ENCODE data around the gene SLC26A8. TPM values are rescaled to one million over a fixed set of nuclear protein-coding genes. Genes with fewer than 3 reads are reported as not detected.

The SLC26A8 gene
- total and polyA plus RNA-seq, 2 experiments from 2014 or later: 0.89 to 2.9 TPM

GRCh38 chr6:36040958-36041357 is 16.5 kb upstream of the SLC26A8 start:
- peaks cover 26% of the 10 kb centered on the region for H4K20me1 ChIP-seq (replicated peaks; ENCODE audit: insufficient read depth)
- no peak for DNase-seq (ENCODE audit: low spot score)
- H3K9me2 ChIP-seq (ENCODE audit: insufficient read depth): no peaks in the 10 kb centered on the region
- Mint-ChIP-seq H3K4me3 (no peak overlapping the region), H3K27ac (no peak overlapping the region), H3K4me1 (peaks cover 5% of the 10 kb centered on the region; the same call in 1 of the 3 replicates), H3K9me3 (no peaks in the 10 kb centered on the region), H3K27me3 (ENCODE audit: insufficient read depth, low read depth, poor library complexity) (no peaks in the 10 kb centered on the region), H3K36me3 (ENCODE audit: low read depth) (peaks cover 4% of the 10 kb centered on the region; the same call in 1 of the 3 replicates)
- no peak overlapping the region for H3K4me2 ChIP-seq
- H3K27ac ChIP-seq (ENCODE audit: low read depth): no peak overlapping the region
- H3K79me2 ChIP-seq (replicated peaks; ENCODE audit: insufficient read depth): peaks cover 100% of the 10 kb centered on the region
- no peak for TF ChIP-seq NANOG (IDR thresholded peaks at IDR 0.05; ENCODE audit: borderline replicate concordance)
- no peak for TF ChIP-seq ZNF114 (CRISPR knock-in tag; IDR thresholded peaks at IDR 0.05)
- no peak for TF ChIP-seq POLR2AphosphoS5 (IDR thresholded peaks at IDR 0.05; ENCODE audit: low read depth)
- no peak for TF ChIP-seq REST (IDR thresholded peaks at IDR 0.05; ENCODE audit: unreplicated experiment)
- TF ChIP-seq ZNF462 (CRISPR knock-in tag; IDR thresholded peaks at IDR 0.05): no peak
- no peak for TF ChIP-seq CREB1 (CRISPR knock-in tag; IDR thresholded peaks at IDR 0.05; ENCODE audit: low read depth)
- TF ChIP-seq ZNF331 (CRISPR knock-in tag; IDR thresholded peaks at IDR 0.05; ENCODE audit: low read depth): no peak
- TF ChIP-seq JUNB (IDR thresholded peaks at IDR 0.05; ENCODE audit: unreplicated experiment): no peak
- TF ChIP-seq EZH2phosphoT487 (IDR thresholded peaks at IDR 0.05; ENCODE audit: unreplicated experiment): no peak
- no peak for TF ChIP-seq EZH2 (IDR thresholded peaks at IDR 0.05; ENCODE audit: low read depth, unreplicated experiment)
- no peak for TF ChIP-seq STAT1 (IDR thresholded peaks at IDR 0.05; ENCODE audit: unreplicated experiment)
- TF ChIP-seq, protein P1, sequence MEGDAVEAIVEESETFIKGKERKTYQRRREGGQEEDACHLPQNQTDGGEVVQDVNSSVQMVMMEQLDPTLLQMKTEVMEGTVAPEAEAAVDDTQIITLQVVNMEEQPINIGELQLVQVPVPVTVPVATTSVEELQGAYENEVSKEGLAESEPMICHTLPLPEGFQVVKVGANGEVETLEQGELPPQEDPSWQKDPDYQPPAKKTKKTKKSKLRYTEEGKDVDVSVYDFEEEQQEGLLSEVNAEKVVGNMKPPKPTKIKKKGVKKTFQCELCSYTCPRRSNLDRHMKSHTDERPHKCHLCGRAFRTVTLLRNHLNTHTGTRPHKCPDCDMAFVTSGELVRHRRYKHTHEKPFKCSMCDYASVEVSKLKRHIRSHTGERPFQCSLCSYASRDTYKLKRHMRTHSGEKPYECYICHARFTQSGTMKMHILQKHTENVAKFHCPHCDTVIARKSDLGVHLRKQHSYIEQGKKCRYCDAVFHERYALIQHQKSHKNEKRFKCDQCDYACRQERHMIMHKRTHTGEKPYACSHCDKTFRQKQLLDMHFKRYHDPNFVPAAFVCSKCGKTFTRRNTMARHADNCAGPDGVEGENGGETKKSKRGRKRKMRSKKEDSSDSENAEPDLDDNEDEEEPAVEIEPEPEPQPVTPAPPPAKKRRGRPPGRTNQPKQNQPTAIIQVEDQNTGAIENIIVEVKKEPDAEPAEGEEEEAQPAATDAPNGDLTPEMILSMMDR (conservative IDR thresholded peaks at IDR 0.05; ENCODE audit: low read depth in 2 of 2): no peak
- no peak for TF ChIP-seq ETS1 (IDR thresholded peaks at IDR 0.05)
- H2AFZ ChIP-seq: no peak overlapping the region
- no peaks in the 10 kb centered on the region for H3K36me3 ChIP-seq (ENCODE audit: insufficient read depth)
- H3K4me3 ChIP-seq: no peak overlapping the region
- 0 out of 2 replicates have a peak, but pooled peaks cover 6% of the 10 kb centered on the region for H3K4me1 ChIP-seq (ENCODE audit: insufficient read depth)
- ATAC-seq: no peak
- no peaks in the 10 kb centered on the region for H3K27me3 ChIP-seq (ENCODE audit: insufficient read depth)
- H3F3A ChIP-seq (replicated peaks; ENCODE audit: low read depth): no peaks in the 10 kb centered on the region

All from GM23338 (cell line).